IPS DF 4.7 (cell line): ENCODE results near the gene DNAAF3.

Source experiments
- DNase-seq: peaks from one replicate; pipeline ENCODE4 v3.0.0-alpha.2; 2013; ENCODE audit warnings: low spot score; ENCODE audit errors: extremely low read depth

The DNAAF3 gene

DNA sequence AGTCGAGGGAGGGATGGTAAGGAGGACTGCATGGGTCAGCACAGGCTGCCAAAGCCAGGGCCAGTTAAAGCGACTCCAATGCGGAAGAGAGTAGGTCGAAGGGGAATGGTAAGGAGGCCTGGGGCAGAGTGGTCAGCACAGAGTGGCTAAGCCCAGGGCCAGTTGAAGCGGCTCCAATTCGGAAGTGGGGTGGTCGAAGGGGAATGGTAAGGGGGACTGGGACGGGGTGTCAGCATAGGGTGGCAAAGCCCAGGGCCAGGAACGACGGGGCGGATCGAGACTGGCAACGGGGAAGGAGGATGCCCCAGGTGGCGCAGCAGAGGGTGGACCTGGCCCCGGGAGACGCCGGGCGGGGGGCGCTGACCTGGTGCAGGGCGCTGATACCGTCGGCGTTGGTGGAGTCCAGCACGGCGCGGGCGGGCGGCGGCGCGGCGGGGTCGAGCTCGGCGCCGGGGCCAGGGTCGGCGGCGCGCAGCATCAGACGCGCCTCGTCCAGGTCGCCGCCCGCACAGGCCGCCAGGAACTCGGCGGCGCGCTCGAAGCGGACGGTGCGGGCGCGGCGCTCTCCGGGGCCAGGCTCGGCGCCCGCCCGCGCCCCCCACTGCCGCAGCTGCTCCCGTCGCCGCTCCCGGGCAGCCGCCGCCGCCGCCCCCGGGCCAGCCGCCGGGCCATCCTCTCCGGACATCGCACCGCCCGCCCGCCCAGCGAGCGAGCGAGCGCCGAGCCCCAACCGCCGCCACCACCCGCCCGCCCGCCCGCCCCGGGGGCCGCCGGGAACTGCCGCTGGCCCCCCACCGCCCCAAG lies 49.4 kb downstream of the DNAAF3 start, which contains the start of gene PPP1R12C:
PPP1R12C (minus strand) TSS at position 779 of the 804 bp plus-strand sequence; CDS start at position 685, 94 bp downstream.
- no peak for DNase-seq

DNA sequence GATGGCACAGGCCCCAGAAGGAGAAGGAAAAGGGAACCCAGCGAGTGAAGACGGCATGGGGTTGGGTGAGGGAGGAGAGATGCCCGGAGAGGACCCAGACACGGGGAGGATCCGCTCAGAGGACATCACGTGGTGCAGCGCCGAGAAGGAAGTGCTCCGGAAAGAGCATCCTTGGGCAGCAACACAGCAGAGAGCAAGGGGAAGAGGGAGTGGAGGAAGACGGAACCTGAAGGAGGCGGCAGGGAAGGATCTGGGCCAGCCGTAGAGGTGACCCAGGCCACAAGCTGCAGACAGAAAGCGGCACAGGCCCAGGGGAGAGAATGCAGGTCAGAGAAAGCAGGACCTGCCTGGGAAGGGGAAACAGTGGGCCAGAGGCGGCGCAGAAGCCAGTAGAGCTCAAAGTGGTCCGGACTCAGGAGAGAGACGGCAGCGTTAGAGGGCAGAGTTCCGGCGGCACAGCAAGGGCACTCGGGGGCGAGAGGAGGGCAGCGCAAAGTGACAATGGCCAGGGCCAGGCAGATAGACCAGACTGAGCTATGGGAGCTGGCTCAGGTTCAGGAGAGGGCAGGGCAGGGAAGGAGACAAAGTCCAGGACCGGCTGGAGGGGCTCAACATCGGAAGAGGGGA lies 50.1 kb downstream of the DNAAF3 start:
- DNase-seq: no peak

DNA sequence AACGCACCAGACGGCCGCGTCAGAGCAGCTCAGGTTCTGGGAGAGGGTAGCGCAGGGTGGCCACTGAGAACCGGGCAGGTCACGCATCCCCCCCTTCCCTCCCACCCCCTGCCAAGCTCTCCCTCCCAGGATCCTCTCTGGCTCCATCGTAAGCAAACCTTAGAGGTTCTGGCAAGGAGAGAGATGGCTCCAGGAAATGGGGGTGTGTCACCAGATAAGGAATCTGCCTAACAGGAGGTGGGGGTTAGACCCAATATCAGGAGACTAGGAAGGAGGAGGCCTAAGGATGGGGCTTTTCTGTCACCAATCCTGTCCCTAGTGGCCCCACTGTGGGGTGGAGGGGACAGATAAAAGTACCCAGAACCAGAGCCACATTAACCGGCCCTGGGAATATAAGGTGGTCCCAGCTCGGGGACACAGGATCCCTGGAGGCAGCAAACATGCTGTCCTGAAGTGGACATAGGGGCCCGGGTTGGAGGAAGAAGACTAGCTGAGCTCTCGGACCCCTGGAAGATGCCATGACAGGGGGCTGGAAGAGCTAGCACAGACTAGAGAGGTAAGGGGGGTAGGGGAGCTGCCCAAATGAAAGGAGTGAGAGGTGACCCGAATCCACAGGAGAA lies 50.9 kb downstream of the DNAAF3 start:
- no peak for DNase-seq

DNA sequence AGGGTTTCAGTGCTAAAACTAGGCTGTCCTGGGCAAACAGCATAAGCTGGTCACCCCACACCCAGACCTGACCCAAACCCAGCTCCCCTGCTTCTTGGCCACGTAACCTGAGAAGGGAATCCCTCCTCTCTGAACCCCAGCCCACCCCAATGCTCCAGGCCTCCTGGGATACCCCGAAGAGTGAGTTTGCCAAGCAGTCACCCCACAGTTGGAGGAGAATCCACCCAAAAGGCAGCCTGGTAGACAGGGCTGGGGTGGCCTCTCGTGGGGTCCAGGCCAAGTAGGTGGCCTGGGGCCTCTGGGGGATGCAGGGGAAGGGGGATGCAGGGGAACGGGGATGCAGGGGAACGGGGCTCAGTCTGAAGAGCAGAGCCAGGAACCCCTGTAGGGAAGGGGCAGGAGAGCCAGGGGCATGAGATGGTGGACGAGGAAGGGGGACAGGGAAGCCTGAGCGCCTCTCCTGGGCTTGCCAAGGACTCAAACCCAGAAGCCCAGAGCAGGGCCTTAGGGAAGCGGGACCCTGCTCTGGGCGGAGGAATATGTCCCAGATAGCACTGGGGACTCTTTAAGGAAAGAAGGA lies 51.8 kb downstream of the DNAAF3 start:
- DNase-seq: no peak

DNA sequence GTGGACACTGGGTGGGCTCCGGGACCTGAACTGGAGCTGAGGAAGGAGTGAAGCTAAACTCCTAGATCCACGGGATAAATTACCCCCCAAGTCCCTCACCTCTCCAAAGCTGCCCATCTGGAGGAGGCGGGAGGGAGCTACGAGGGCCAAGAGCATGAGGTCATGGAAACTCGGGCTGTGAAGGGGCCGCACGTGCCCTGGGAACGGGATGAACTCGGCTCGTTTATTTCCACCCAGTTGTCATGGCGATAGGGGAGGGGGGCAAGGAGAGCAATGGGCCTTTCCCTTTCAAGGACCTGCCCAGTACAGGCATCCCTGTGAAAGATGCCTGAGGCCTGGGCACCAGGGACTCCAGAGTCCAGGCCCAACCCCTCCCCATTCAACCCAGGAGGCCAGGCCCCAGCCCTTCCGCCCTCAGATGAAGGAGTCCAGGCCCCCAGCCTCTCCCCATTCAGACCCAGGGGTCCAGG lies 52.8 kb downstream of the DNAAF3 start:
- no peak for DNase-seq

DNA sequence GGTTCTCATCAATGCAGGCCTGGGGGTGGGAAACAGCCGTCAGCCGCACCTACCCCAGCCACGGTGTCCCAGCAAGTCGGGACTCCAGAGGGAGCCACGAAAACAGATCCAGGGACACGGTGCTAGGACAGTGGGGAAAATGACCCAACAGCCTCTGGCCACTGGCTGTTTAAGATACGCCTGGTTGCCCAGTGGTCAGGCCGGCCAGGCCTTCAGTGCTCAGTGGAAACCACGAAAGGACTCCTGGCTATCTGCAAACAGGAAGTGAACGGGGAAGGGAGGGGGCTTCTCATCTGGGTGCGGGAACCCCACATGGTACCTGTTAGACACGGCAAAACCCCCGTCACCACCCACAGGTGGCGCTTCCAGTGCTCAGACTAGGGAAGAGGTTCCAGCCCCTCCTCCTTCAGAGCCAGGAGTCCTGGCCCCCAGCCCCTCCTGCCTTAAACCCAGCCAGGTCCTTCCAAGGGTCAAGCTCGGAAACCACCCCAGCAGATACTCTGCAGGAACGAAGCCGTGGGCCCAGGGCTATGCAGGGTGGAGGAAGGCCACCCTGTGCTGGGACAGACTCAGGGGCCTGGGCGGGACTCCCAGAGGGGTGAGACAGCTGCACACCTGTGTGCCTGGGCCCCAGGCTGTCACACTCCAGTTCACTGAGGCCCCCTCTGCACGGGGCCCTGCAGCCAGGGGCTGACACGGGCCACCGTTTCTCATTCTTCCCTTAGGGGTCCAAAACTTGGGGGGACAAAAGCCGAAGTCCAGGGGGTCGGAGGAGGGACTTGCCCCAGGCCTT lies 53.4 kb downstream of the DNAAF3 start:
- no peak for DNase-seq

DNA sequence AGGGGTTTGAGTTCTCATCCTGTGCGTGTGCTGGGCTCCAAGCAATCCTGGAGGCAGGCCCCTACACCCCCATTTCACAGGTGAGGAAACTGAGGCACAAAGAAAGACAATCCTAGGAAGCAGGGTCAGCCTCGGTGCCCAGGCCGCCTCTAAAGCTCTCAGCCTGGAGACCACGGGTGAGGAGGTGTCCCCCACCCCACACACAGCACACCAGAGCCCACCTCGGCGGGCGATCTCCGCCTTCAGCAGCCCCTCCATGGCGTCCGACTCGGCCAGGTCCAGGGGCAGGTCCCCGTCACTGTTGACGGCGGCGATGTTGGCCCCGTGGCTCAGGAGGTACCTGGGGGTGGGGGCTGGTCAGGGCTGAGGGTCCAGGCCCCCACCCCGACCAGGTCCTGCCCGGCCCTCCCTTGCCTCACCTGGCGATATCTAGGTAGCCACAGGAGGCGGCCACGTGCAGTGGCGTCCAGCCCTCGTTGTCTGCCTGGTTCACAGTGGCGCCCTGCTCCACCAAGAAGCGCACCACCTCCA lies 54.1 kb downstream of the DNAAF3 start:
- no peak for DNase-seq

DNA sequence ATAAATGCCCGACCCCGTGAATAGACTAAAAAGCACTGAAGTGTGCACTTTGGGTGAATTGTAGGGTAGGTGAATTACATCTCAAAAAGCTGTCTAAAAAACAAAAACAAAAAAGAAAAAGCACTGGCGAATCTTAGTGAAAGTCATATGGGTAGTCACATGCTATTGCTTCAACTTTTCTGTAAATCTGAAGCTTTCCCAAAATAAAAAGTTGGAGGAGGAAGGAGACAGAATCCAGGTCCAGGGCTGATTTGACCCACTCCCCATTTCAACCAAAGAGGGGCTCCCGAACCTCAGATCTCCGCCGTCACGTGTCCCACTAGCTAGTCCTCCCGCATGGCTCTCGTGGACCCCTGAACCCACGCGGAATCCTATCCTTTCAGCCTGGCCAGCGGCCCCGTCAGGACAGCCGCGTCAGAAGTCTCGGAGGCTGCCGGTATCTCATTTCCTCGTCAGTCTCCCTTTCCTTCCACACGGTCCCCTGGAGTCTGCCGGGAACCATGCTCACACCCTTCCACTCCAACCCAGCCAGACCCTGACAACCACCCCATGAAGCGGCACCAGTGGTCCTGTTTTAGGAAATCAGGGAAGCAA lies 55.1 kb downstream of the DNAAF3 start:
- DNase-seq: no peak

DNA sequence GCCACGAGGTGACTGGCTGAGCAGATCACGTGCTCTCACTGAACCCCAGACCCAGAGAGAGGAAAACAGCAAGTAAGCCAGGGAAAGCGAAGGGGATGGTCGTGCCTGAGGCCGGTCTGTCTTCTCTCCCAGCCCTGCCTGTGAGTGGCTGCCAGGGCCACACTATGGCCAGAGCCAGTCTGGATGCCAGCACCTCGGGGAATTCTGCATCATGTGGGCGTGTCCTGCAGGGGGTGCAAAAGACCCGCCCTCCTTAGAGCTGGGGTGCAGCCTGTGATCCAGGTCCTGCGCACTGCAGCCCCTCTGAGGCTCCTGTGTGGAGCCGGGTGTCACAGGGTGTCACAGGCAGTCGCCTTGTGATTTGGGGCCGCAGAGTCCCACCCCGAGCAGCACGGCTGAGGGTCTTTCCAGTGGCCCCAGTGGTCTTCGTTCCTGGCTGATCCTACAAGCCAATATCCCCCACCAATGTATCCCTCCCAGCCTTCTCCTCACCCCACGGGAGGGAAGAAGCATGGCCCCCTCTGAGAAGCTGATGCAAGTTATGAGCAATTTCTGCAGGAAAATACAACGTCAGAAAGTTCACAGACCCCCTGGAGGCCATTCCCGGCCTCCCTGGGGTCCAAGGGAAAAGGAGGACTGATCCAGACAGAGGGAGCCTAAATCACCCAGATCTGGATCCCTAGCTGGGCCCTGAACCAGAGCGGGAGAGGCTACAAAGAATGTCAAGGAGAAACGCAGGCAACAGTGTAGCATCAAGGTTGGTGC lies 56.7 kb downstream of the DNAAF3 start:
- no peak for DNase-seq
